Nephron progenitor cell (in vitro differentiated cells): ENCODE measurements around the gene TAF1B.

Experiments
- DNase-seq: peaks from one replicate; pipeline ENCODE4 v3.0.0; 2021
- H3K27ac Mint-ChIP-seq: 2 replicates; pipeline ENCODE4 v1.8.0; 2021; ENCODE audit warnings: mild to moderate bottlenecking, moderate library complexity, mixed read lengths
- H3K27me3 Mint-ChIP-seq: 2 replicates; pipeline ENCODE4 v1.8.0; 2021; ENCODE audit warnings: mild to moderate bottlenecking, low read depth, mixed read lengths; ENCODE audit not compliant: poor library complexity
- H3K36me3 Mint-ChIP-seq: 2 replicates; pipeline ENCODE4 v1.8.0; 2021; ENCODE audit warnings: low read depth, mixed read lengths
- H3K4me1 Mint-ChIP-seq: 2 replicates; pipeline ENCODE4 v1.8.0; 2021; ENCODE audit warnings: mixed read lengths
- H3K4me3 Mint-ChIP-seq: 2 replicates; pipeline ENCODE4 v1.8.0; 2021; ENCODE audit warnings: mild to moderate bottlenecking, moderate library complexity, mixed read lengths
- H3K9me3 Mint-ChIP-seq: 2 replicates; pipeline ENCODE4 v1.8.0; 2021; ENCODE audit warnings: mild to moderate bottlenecking, moderate library complexity, mixed read lengths
- CTCF ChIP-seq: fragments of 200-600 bp; sonication (generic); IDR thresholded peaks from 2 replicates; pipeline ENCODE4 v1.5.0; 2021; ENCODE audit warnings: antibody characterized with exemption

TAF1B gene

GRCh38 chr2:9949992-9950520 is 106.8 kb downstream of the TAF1B start:
- Mint-ChIP-seq H3K4me3 (peak overlapping the region; percentile 79), H3K9me3 (no peaks in the 10 kb centered on the region), H3K36me3 (no peaks in the 10 kb centered on the region), H3K27ac (no peak overlapping the region), H3K27me3 (peaks cover 82% of the 10 kb centered on the region), H3K4me1 (peaks cover 15% of the 10 kb centered on the region)
- DNase-seq: no peak
- TF ChIP-seq CTCF: no peak

- Mint-ChIP-seq H3K27me3 (peaks cover 85% of the 10 kb centered on the region), H3K9me3 (no peaks in the 10 kb centered on the region), H3K4me3 (peak overlapping the region; percentile 79), H3K4me1 (peaks cover 15% of the 10 kb centered on the region), H3K36me3 (no peaks in the 10 kb centered on the region), H3K27ac (no peak overlapping the region)
- TF ChIP-seq CTCF: no peak
- peak; percentile 69 for DNase-seq
Measured at GRCh38 chr2:9950521-9951271, 107.4 kb downstream of the TAF1B start.

GRCh38 chr2:9951272-9951521 is 107.9 kb downstream of the TAF1B start:
- H3K27ac Mint-ChIP-seq: no peak overlapping the region

GRCh38 chr2:9951522-9952285 is 108.4 kb downstream of the TAF1B start, which contains the start of gene GRHL1:
Gene GRHL1, plus strand, starts transcription at chr2:9951693. Its CDS starts 141 bp downstream, at chr2:9951834.
- Mint-ChIP-seq H3K27me3 (peaks cover 79% of the 10 kb centered on the region), H3K27ac (no peak within 1 kb of the TSS), H3K36me3 (no peaks in the 10 kb centered on the region), H3K4me1 (peaks cover 15% of the 10 kb centered on the region), H3K9me3 (no peaks in the 10 kb centered on the region), H3K4me3 (peak within 1 kb of the TSS; percentile 79)
- TF ChIP-seq CTCF: no peak
- peak; percentile 95 for DNase-seq

More at GRCh38 chr2:9951272-9951521, 107.9 kb downstream of the TAF1B start:
- Mint-ChIP-seq H3K4me1 (peaks cover 15% of the 10 kb centered on the region), H3K4me3 (peak overlapping the region; percentile 79), H3K27me3 (peaks cover 83% of the 10 kb centered on the region), H3K36me3 (no peaks in the 10 kb centered on the region), H3K9me3 (no peaks in the 10 kb centered on the region)
- no peak for DNase-seq
- TF ChIP-seq CTCF: no peak

GRCh38 chr2:9952286-9952737 is 109.0 kb downstream of the TAF1B start:
- TF ChIP-seq CTCF: no peak
- DNase-seq: no peak
- peak overlapping the region; percentile 77 for H3K4me3 Mint-ChIP-seq
- H3K27ac Mint-ChIP-seq: no peak overlapping the region
- peaks cover 15% of the 10 kb centered on the region for H3K4me1 Mint-ChIP-seq
- no peaks in the 10 kb centered on the region for H3K36me3 Mint-ChIP-seq
- H3K27me3 Mint-ChIP-seq: peaks cover 78% of the 10 kb centered on the region
- no peaks in the 10 kb centered on the region for H3K9me3 Mint-ChIP-seq
